ENCODE measurements around the gene TBX1.
A peak's percentile ranks its signal among the peaks of the same experiment; 100 is the strongest.

TBX1 gene

GRCh38 chr22:19762568-19763457, 2.2 kb downstream of the TBX1 start:
- Mint-ChIP-seq H3K4me3 (no peak overlapping the region), H3K27ac (no peak overlapping the region), H3K9me3 (no peaks in the 10 kb centered on the region), H3K36me3 (no peaks in the 10 kb centered on the region), H3K4me1 (peaks cover 32% of the 10 kb centered on the region)
- no peak for ATAC-seq
- DNase-seq (ENCODE audit: low spot score in 2 of 2) = no peak

- H3K4me1 Mint-ChIP-seq = peaks cover 28% of the 10 kb centered on the region
- H3K27ac Mint-ChIP-seq = no peak overlapping the region
- no peaks in the 10 kb centered on the region for H3K36me3 Mint-ChIP-seq
- H3K4me3 Mint-ChIP-seq = no peak overlapping the region
- ATAC-seq (no peak), DNase-seq (ENCODE audit: low spot score in 2 of 2) (no peak)
- H3K9me3 Mint-ChIP-seq = no peaks in the 10 kb centered on the region
Measured at GRCh38 chr22:19763458-19764298, 3.1 kb downstream of the TBX1 start.

GRCh38 chr22:19764299-19764593, 3.7 kb downstream of the TBX1 start:
- ATAC-seq = no peak

GRCh38 chr22:19764636-19765476, 4.3 kb downstream of the TBX1 start:
- no peaks in the 10 kb centered on the region for H3K36me3 Mint-ChIP-seq
- H3K27ac Mint-ChIP-seq = no peak overlapping the region
- DNase-seq (ENCODE audit: low spot score in 2 of 2) (no peak), ATAC-seq (no peak)
- no peaks in the 10 kb centered on the region for H3K9me3 Mint-ChIP-seq
- peak overlapping the region; percentile 47 for H3K4me3 Mint-ChIP-seq
- H3K4me1 Mint-ChIP-seq = peaks cover 22% of the 10 kb centered on the region

More at GRCh38 chr22:19764299-19764593, 3.7 kb downstream of the TBX1 start:
- Mint-ChIP-seq H3K4me3 (no peak overlapping the region), H3K4me1 (peaks cover 28% of the 10 kb centered on the region), H3K27ac (no peak overlapping the region), H3K36me3 (no peaks in the 10 kb centered on the region), H3K9me3 (no peaks in the 10 kb centered on the region)
- no peak for DNase-seq (ENCODE audit: low spot score in 2 of 2)

GRCh38 chr22:19765477-19766239, 5.1 kb downstream of the TBX1 start:
- Mint-ChIP-seq H3K4me1 (peaks cover 15% of the 10 kb centered on the region), H3K36me3 (no peaks in the 10 kb centered on the region), H3K4me3 (peak overlapping the region; percentile 47), H3K27ac (no peak overlapping the region), H3K9me3 (no peaks in the 10 kb centered on the region)
- DNase-seq (ENCODE audit: low spot score in 2 of 2) = peak in 1 of 2 donors; percentile 61
- ATAC-seq = peak; percentile 31

GRCh38 chr22:19766240-19766510, 5.6 kb downstream of the TBX1 start:
- peaks cover 15% of the 10 kb centered on the region for H3K4me1 Mint-ChIP-seq
- H3K27ac Mint-ChIP-seq = no peak overlapping the region
- H3K9me3 Mint-ChIP-seq = no peaks in the 10 kb centered on the region
- no peak for ATAC-seq
- H3K4me3 Mint-ChIP-seq = no peak overlapping the region
- no peak for DNase-seq (ENCODE audit: low spot score in 2 of 2)
- no peaks in the 10 kb centered on the region for H3K36me3 Mint-ChIP-seq

- H3K9me3 Mint-ChIP-seq = no peaks in the 10 kb centered on the region
- H3K4me1 Mint-ChIP-seq = peaks cover 15% of the 10 kb centered on the region
- DNase-seq (ENCODE audit: low spot score in 2 of 2) (peak in 1 of 2 donors; percentile 74), ATAC-seq (peak; percentile 66)
- H3K4me3 Mint-ChIP-seq = peak overlapping the region; percentile 56
- no peaks in the 10 kb centered on the region for H3K36me3 Mint-ChIP-seq
- H3K27ac Mint-ChIP-seq = no peak overlapping the region
Measured at GRCh38 chr22:19766511-19767426, 6.2 kb downstream of the TBX1 start.

- Mint-ChIP-seq H3K4me3 (peak overlapping the region; percentile 56), H3K36me3 (no peaks in the 10 kb centered on the region), H3K9me3 (no peaks in the 10 kb centered on the region), H3K27ac (no peak overlapping the region), H3K4me1 (peaks cover 9% of the 10 kb centered on the region)
- ATAC-seq (no peak), DNase-seq (ENCODE audit: low spot score in 2 of 2) (no peak)
Measured at GRCh38 chr22:19767427-19768341, 7.1 kb downstream of the TBX1 start.

- DNase-seq (ENCODE audit: low spot score in 2 of 2) (no peak), ATAC-seq (no peak)
- Mint-ChIP-seq H3K4me3 (no peak overlapping the region), H3K27ac (no peak overlapping the region), H3K4me1 (peaks cover 9% of the 10 kb centered on the region), H3K9me3 (no peaks in the 10 kb centered on the region), H3K36me3 (no peaks in the 10 kb centered on the region)
Measured at GRCh38 chr22:19769393-19769715, 8.8 kb downstream of the TBX1 start.

- Mint-ChIP-seq H3K9me3 (no peaks in the 10 kb centered on the region), H3K36me3 (no peaks in the 10 kb centered on the region), H3K4me1 (peaks cover 9% of the 10 kb centered on the region), H3K4me3 (no peak overlapping the region), H3K27ac (no peak overlapping the region)
- no peak for ATAC-seq
- DNase-seq (ENCODE audit: low spot score in 2 of 2) = no peak
Measured at GRCh38 chr22:19770349-19771220, 10.0 kb downstream of the TBX1 start.

GRCh38 chr22:19772422-19772672, 11.8 kb downstream of the TBX1 start:
- H3K36me3 Mint-ChIP-seq = no peaks in the 10 kb centered on the region
- H3K4me1 Mint-ChIP-seq = peaks cover 11% of the 10 kb centered on the region
- ATAC-seq (no peak), DNase-seq (ENCODE audit: low spot score in 2 of 2) (no peak)
- H3K4me3 Mint-ChIP-seq = no peak overlapping the region
- H3K27ac Mint-ChIP-seq = no peak overlapping the region
- no peaks in the 10 kb centered on the region for H3K9me3 Mint-ChIP-seq

GRCh38 chr22:19772673-19773469, 12.3 kb downstream of the TBX1 start:
- H3K4me1 Mint-ChIP-seq = peaks cover 7% of the 10 kb centered on the region
- H3K27ac Mint-ChIP-seq = no peak overlapping the region

More at GRCh38 chr22:19772673-19773469, 12.3 kb downstream of the TBX1 start:
- H3K9me3 Mint-ChIP-seq = no peaks in the 10 kb centered on the region
- H3K36me3 Mint-ChIP-seq = no peaks in the 10 kb centered on the region
- ATAC-seq (no peak), DNase-seq (ENCODE audit: low spot score in 2 of 2) (no peak)
- no peak overlapping the region for H3K4me3 Mint-ChIP-seq
